CD1c-positive myeloid dendritic cell (primary cell): ENCODE measurements around the gene ASPN.

Experiments
- DNase-seq: peaks from one replicate; pipeline ENCODE4 v3.0.0-alpha.2; 2016; ENCODE audit errors: extremely low spot score

ASPN gene

GRCh38 chr9:92482329-92482728 is at the start of gene ASPN:
ASPN (minus strand) TSS chr9:92482506.
- no peak for DNase-seq

DNA sequence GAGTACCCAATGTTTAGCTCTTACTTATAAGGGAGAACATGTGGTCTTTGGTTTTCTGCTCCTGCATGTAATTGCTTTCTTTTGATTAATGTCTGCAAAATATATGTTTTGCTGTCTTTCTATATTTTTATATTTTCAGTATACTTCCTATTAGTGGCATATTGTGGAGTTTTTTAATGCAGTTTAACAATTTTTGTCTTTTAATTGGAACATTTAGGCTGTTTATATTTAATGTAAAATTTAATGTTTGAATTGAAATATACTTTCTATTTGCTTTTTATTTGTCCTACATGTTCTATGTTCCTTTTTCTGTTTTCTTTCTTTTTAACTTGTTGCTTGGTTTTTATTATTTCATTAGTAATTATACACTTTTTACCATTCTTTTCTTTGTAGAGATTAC is 48.6 kb upstream of the ASPN start:
- DNase-seq, result no peak

- DNase-seq, result no peak
Observed at GRCh38 chr9:92529124-92529523, 46.8 kb upstream of the ASPN start.

DNA sequence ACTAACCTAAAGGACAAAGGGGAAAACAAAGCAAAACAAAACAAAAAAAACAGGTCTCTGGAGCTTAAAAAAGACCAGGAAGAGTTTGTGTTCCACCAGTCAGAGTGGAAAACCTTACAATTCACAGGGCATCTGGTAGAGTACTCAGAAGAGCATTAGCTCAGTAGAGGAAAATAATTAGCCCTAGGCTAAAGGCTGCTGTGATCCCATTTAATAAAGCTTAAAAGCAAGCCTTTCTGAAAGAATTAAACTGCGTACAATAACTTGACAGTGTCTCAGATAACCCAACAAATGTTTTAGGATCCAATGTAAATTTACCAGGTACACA is 46.2 kb upstream of the ASPN start:
- no peak for DNase-seq

DNA sequence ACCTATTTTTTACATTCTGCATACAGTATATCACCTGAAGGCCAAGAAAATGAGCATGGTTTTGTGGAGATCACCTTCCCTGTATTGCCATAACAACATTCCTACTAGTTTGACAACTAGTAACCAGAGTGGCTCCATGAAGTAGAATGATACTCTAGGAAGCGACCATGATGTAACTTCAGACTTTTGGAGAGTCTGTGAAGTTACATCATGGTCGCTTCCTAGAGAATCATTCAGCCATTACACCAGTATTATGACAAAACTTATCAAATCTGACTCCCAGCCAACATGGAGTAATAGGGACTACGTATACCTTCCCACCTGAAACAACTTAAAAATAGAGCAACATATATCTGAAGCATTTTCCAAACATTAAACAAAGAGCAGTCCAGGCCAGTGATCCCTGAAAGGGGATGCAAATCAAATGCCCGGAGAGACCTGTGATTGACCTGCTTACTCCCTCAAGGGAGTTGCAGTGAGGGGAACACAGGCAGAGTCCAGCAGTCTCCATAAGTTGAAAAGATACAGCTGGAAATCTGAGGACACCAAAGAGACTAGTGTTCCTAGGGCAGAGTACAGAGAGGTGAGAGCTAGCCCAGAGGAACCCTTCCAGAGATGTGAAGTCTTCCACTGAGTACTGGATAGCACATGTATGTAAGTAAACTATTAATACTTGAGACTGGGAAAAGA is 45.7 kb upstream of the ASPN start:
- DNase-seq, result no peak

DNA sequence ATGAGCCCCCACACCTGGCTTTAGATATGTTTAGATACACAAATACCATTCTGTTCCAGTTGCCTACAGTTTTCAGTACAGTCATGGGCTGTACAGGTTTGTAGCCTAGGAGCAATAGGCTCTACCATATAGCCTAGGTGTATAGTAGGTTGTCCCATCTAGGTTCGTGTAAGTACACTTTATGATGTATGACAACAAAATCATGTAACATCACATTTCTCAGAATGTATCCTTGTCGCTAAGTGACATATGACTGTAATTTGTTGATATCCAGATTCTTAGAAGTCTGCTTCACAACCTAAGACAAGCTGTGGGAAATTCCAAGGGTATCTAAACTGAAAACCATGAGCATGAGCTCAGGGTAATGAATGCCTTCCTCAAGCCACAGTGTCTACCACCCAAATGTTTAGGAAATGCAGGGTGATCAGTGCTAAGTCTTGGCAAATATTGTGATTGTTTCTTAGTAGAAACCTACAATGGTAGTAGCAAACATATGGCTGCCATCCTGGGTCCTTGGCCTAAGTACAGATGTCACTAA is 45.1 kb upstream of the ASPN start:
- no peak for DNase-seq

DNA sequence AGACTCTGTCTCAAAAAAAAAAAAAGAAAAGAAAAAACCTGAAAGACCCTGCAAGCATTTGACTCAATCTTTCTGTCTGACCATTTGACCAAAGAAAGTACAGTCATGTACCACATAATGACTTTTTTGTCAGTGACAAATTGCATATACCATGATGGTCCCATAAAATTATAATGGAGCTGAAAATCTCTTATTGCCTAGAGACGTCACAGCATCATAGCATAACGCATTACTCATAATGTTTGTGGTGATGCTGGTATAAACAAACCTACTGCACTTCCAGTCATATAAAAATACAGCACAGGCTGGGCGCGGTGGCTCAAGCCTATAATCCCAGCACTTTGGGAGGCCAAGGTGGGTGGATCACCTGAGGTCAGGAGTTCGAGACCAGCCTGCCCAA is 43.0 kb upstream of the ASPN start:
- no peak for DNase-seq

DNA sequence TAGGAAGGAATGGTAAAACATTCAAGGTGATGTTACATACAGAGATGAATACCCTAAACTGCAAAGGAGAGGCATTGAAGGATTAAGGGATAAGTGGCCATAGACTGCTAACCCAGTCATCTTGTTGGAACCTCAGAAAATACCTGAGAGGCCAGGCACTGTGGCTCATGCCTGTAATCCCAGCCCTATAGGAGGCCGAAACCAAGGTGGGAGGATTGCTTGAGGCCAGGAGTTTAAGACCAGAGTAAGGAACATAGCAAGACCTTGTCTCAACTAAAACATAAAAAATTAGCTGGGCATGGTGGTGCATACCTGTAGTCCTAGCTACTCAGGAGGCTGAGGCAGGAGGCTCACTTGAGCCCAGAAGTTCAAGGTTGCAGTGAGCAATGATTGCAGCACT is 42.6 kb upstream of the ASPN start:
- DNase-seq, result no peak

- no peak for DNase-seq
Observed at GRCh38 chr9:92522983-92523970, 41.0 kb upstream of the ASPN start.

GRCh38 chr9:92520837-92521236 is 38.5 kb upstream of the ASPN start:
- no peak for DNase-seq

- DNase-seq, result no peak
Observed at GRCh38 chr9:92518199-92518598, 35.9 kb upstream of the ASPN start.

GRCh38 chr9:92517046-92517445 is 34.7 kb upstream of the ASPN start:
- no peak for DNase-seq

DNA sequence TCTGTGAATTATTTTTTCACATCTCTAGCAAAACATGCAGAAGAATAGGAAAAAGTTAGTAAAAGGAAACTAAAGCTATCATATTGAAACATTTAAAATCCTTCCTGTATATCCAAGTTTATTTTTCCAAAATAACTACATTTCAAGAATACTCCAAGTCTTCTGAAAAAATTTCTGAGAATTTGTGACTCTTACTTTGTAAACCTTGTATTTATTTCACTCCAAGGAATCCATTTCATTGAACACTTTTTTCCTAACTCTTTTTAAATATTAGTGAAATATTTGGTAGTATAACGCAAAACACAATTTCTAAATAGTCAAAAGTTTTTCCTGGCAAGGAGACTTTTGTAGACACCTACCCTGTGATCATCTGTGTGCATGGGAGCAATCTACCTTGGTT is 34.2 kb upstream of the ASPN start:
- DNase-seq, result no peak

GRCh38 chr9:92514635-92515034 is 32.3 kb upstream of the ASPN start:
- no peak for DNase-seq

DNA sequence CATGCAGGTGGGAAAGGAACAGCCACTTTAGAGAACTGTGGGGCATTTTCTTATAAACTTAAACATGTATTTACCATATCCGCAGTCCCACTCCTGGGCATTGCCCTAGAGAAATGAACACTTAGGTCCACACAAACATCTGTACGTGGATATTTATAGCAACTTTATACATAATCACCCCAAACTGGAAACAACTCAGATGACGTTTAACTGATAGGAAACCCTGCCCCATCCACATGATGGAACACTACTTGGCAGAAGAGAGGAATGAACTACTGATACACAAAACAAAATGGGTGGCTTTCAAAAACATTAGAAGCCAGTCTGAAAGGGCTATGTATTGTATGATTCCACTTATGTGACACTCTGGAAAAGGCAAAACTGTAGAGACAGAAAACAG is 31.0 kb upstream of the ASPN start:
- DNase-seq, result no peak

- DNase-seq, result no peak
Observed at GRCh38 chr9:92512622-92513021, 30.3 kb upstream of the ASPN start.

DNA sequence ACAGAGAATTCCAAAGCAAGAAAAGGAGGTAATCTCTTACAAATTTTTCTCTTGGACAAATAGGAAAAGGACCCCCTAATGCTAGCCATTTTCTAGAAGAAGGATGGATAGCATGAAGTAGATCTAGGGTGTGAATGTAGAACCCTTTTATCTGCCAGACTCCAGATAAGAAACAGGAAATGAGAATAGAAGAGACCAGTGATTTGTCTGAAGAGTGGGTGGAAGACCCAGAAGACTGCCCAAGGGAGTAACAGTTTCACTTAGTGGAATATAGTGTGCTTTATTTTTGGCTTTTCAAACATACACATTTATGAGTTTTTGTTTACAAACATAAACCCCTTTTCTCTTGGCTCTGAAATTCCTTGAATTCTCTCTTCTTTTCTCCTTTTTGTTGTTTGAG is 28.4 kb upstream of the ASPN start:
- DNase-seq, result no peak

DNA sequence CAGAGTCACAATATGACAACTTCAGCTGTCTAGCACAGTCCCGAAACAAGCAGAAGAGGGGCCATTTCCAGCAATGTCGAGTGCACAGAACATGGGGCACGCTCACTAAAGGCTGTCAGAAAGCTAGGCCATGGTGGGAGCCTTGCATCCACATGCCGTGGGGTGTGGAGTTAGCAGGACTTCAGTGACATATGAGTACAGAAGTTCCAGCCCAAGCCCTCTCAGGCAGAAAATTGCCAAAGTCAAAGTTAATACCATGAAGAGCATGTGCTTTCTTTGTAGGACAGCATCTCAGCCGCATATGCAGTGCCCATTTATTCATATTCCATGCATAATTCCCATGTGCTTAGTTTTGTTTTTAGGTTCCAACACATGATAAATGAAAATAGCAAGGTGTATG is 26.7 kb upstream of the ASPN start:
- no peak for DNase-seq

GRCh38 chr9:92508018-92508820 is 25.9 kb upstream of the ASPN start:
- DNase-seq, result no peak

- DNase-seq, result no peak
Observed at GRCh38 chr9:92507496-92507895, 25.2 kb upstream of the ASPN start.

- DNase-seq, result no peak
Observed at GRCh38 chr9:92507005-92507404, 24.7 kb upstream of the ASPN start.

GRCh38 chr9:92506184-92506857 is 24.0 kb upstream of the ASPN start:
- no peak for DNase-seq
